Naive thymus-derived CD8-positive, alpha-beta T cell (primary cell): ENCODE data around the gene GPR152. TPM values are rescaled to one million over a fixed set of nuclear protein-coding genes. Genes with fewer than 3 reads are reported as not detected.
A peak's percentile ranks its signal among the peaks of the same experiment; 100 is the strongest.
"Not testable (repeated sequence)": the region's sequence is repeated elsewhere in the genome, so short reads cannot be mapped to it uniquely, and the experiment has no call there.

Experiments
- ATAC-seq, 2 donors: fragments of 150-1000 bp; cut with Tn5 transposase in 1 of 2; sonication (Bioruptor Pico), chemical (Tn5 transposase) in 1 of 2; 1 replicate in 1 of 2; 2 replicates in 1 of 2; pipeline ENCODE4 v1.10.0; 2021; ENCODE audit warnings: mild to moderate bottlenecking in 2 of 2, moderate library complexity in 2 of 2
- POLR2A ChIA-PET: fragments of 350-600 bp; sonication (Branson Sonifier 250); formaldehyde crosslinking; loops from one replicate; lab custom pipeline; 2021; ENCODE audit warnings: antibody characterized with exemption; lab: Charles Lee
- DNase-seq, 10 donors: peaks; one replicate each; pipeline versions ENCODE4 v3.0.0 to v3.0.0-alpha.2; 2020 to 2022
- H3K27ac Mint-ChIP-seq, 10 donors: one replicate each; pipeline ENCODE4 v1.8.0; 2020 to 2022; ENCODE audit warnings: mild to moderate bottlenecking in 10 of 10, mixed read lengths in 10 of 10, moderate library complexity in 4 of 10, inconsistent platforms in 1 of 10
- H3K27me3 Mint-ChIP-seq, 5 donors: one replicate each; pipeline ENCODE4 v1.8.0; 2021 to 2022; ENCODE audit warnings: mixed read lengths in 5 of 5
- H3K36me3 Mint-ChIP-seq, 3 donors: one replicate each; pipeline ENCODE4 v1.8.0; 2020 to 2022; ENCODE audit warnings: mixed read lengths in 3 of 3, mild to moderate bottlenecking in 2 of 3, inconsistent platforms in 1 of 3
- H3K4me1 Mint-ChIP-seq, 4 donors: one replicate each; pipeline ENCODE4 v1.8.0; 2021 to 2022; ENCODE audit warnings: mixed read lengths in 4 of 4
- H3K4me3 Mint-ChIP-seq, 10 donors: one replicate each; pipeline ENCODE4 v1.8.0; 2020 to 2022; ENCODE audit warnings: mild to moderate bottlenecking in 10 of 10, mixed read lengths in 10 of 10, moderate library complexity in 6 of 10, inconsistent platforms in 1 of 10
- H3K9me3 Mint-ChIP-seq, 9 donors: one replicate each; pipeline ENCODE4 v1.8.0; 2020 to 2022; ENCODE audit warnings: mixed read lengths in 9 of 9, mild to moderate bottlenecking in 3 of 9, inconsistent platforms in 1 of 9, moderate library complexity in 1 of 9
- polyA plus RNA-seq, 3 donors: library from polyadenylated mRNA; unstranded; fragments of 300-500 nt; fragmentation: Illumina TruSeq; gene quantifications; one replicate each; pipeline ENCODE4 v1.2.3, GENCODE V29; 2021
- total RNA-seq, 8 experiments: library from RNA in 2 of 8; stranded (reverse) in 2 of 8; gene quantifications; one replicate each; pipeline ENCODE4 v1.2.3 and lab custom pipeline; 2021 to 2026

The GPR152 gene
- total and polyA plus RNA-seq, 5 experiments from 2014 or later = 0.20 to 1.2 (median 0.86) TPM; not detected in 2

- POLR2A ChIA-PET = interaction anchor here (0.9 to 25.5 kb wide), 14 partner anchors 10 to 143 kb away, joined by 3 to 2390 read pairs (median 11); partner anchors contain the start of genes AIP, CARNS1, CORO1B and PITPNM1
- Mint-ChIP-seq H3K4me1 (peaks cover 44 to 97% (median 88%) of the 10 kb centered on the region in 4 donors), H3K4me3 (peak overlapping the region; percentile 79 to 98 (median 92)), H3K9me3 (no peaks in the 10 kb centered on the region), H3K27ac (peak overlapping the region; percentile 81 to 98 (median 92)), H3K27me3 (no peaks in the 10 kb centered on the region), H3K36me3 (peaks cover 4 to 32% (median 16%) of the 10 kb centered on the region in 3 donors)
- DNase-seq (no peak), ATAC-seq (no peak)
Observed at GRCh38 chr11:67409781-67410368, 42.7 kb downstream of the GPR152 start.

GRCh38 chr11:67409261-67409666 lies 43.3 kb downstream of the GPR152 start:
- peaks cover 4 to 36% (median 16%) of the 10 kb centered on the region in 3 donors for H3K36me3 Mint-ChIP-seq
- POLR2A ChIA-PET = interaction anchor here (0.7 to 25.5 kb wide), 19 partner anchors 9 to 142 kb away, joined by 3 to 2390 read pairs (median 9); partner anchors contain the start of genes AIP, ANKRD13D, CARNS1 and CORO1B
- H3K27me3 Mint-ChIP-seq = no peaks in the 10 kb centered on the region
- peak; percentile 73 to 85 for ATAC-seq
- H3K4me3 Mint-ChIP-seq = peak overlapping the region; percentile 93 to 99 (median 98)
- H3K9me3 Mint-ChIP-seq = no peaks in the 10 kb centered on the region
- peaks cover 44 to 96% (median 88%) of the 10 kb centered on the region in 4 donors for H3K4me1 Mint-ChIP-seq
- peak overlapping the region; percentile 53 to 98 (median 94) for H3K27ac Mint-ChIP-seq
- peak; percentile 46 to 90 (median 76) for DNase-seq

- POLR2A ChIA-PET = interaction anchor here (0.7 to 25.5 kb wide), 21 partner anchors 9 to 142 kb away, joined by 3 to 2390 read pairs (median 9); partner anchors contain the start of genes AIP, ANKRD13D, CARNS1 and CDK2AP2
- peak in 3 of 10 donors; percentile 28 to 35 (median 31) for DNase-seq
- H3K9me3 Mint-ChIP-seq = peaks cover 0 to 1% (median 0%) of the 10 kb centered on the region in 9 donors
- peak overlapping the region; percentile 93 to 99 (median 98) for H3K4me3 Mint-ChIP-seq
- H3K4me1 Mint-ChIP-seq = peaks cover 45 to 97% (median 86%) of the 10 kb centered on the region in 4 donors
- H3K27ac Mint-ChIP-seq = peak overlapping the region; percentile 81 to 97 (median 94)
- H3K27me3 Mint-ChIP-seq = no peaks in the 10 kb centered on the region
- ATAC-seq = peak; percentile 6 to 15
- H3K36me3 Mint-ChIP-seq = peaks cover 4 to 36% (median 16%) of the 10 kb centered on the region in 3 donors
Observed at GRCh38 chr11:67408437-67409200, 43.9 kb downstream of the GPR152 start.

GRCh38 chr11:67407688-67408163 lies 44.8 kb downstream of the GPR152 start:
- H3K4me1 Mint-ChIP-seq = peaks cover 42 to 93% (median 85%) of the 10 kb centered on the region in 4 donors
- DNase-seq (no peak), ATAC-seq (no peak)
- H3K4me3 Mint-ChIP-seq = peak overlapping the region; percentile 93 to 99 (median 98)
- H3K9me3 Mint-ChIP-seq = peaks cover 0 to 2% (median 0%) of the 10 kb centered on the region in 9 donors
- POLR2A ChIA-PET = interaction anchor here (0.6 to 25.5 kb wide), 18 partner anchors 11 to 1988 kb away, joined by 3 to 2390 read pairs (median 10); partner anchors contain the start of genes AIP, ANKRD13D, CARNS1 and CDK2AP2
- peak overlapping the region; percentile 85 to 97 (median 94) for H3K27ac Mint-ChIP-seq
- peaks cover 4 to 36% (median 16%) of the 10 kb centered on the region in 3 donors for H3K36me3 Mint-ChIP-seq
- no peaks in the 10 kb centered on the region for H3K27me3 Mint-ChIP-seq

- no peak for ATAC-seq
- Mint-ChIP-seq H3K4me3 (peak overlapping the region; percentile 93 to 99 (median 98)), H3K9me3 (peaks cover 0 to 2% (median 0%) of the 10 kb centered on the region in 9 donors), H3K4me1 (peaks cover 39 to 89% (median 80%) of the 10 kb centered on the region in 4 donors), H3K36me3 (peaks cover 4 to 36% (median 16%) of the 10 kb centered on the region in 3 donors), H3K27me3 (no peaks in the 10 kb centered on the region), H3K27ac (peak overlapping the region; percentile 85 to 97 (median 94))
- peak in 2 of 10 donors; percentile 33 to 43 for DNase-seq
- POLR2A ChIA-PET = interaction anchor here (0.6 to 25.5 kb wide), 17 partner anchors 11 to 1987 kb away, joined by 3 to 2390 read pairs (median 12); partner anchors contain the start of genes AIP, ANKRD13D, CARNS1 and CDK2AP2
Observed at GRCh38 chr11:67406969-67407687, 45.4 kb downstream of the GPR152 start.

GRCh38 chr11:67406420-67406968 lies 46.0 kb downstream of the GPR152 start:
- POLR2A ChIA-PET = interaction anchor here (0.7 to 25.5 kb wide), 12 partner anchors 10 to 101 kb away, joined by 3 to 2390 read pairs (median 19); partner anchors contain the start of genes AIP, CARNS1, CDK2AP2 and CORO1B
- ATAC-seq (no peak), DNase-seq (peak in 1 of 10 donors; percentile 27)
- H3K4me1 Mint-ChIP-seq = peaks cover 33 to 85% (median 75%) of the 10 kb centered on the region in 4 donors
- peaks cover 4 to 36% (median 16%) of the 10 kb centered on the region in 3 donors for H3K36me3 Mint-ChIP-seq
- H3K9me3 Mint-ChIP-seq = peaks cover 0 to 2% (median 0%) of the 10 kb centered on the region in 9 donors
- peak overlapping the region; percentile 93 to 99 (median 98) for H3K4me3 Mint-ChIP-seq
- peak overlapping the region; percentile 85 to 97 (median 94) for H3K27ac Mint-ChIP-seq
- H3K27me3 Mint-ChIP-seq = no peaks in the 10 kb centered on the region

GRCh38 chr11:67405688-67406339 lies 46.7 kb downstream of the GPR152 start:
- H3K36me3 Mint-ChIP-seq = peaks cover 4 to 36% (median 16%) of the 10 kb centered on the region in 3 donors
- DNase-seq = no peak
- peaks cover 0 to 2% (median 0%) of the 10 kb centered on the region in 9 donors for H3K9me3 Mint-ChIP-seq
- peak overlapping the region; percentile 85 to 97 (median 96) for H3K27ac Mint-ChIP-seq
- H3K27me3 Mint-ChIP-seq = no peaks in the 10 kb centered on the region
- POLR2A ChIA-PET = interaction anchor here (1.0 to 25.5 kb wide), 9 partner anchors 13 to 165 kb away, joined by 3 to 2390 read pairs (median 14); partner anchors contain the start of genes AIP, CARNS1, CORO1B and PITPNM1
- peaks cover 28 to 81% (median 70%) of the 10 kb centered on the region in 4 donors for H3K4me1 Mint-ChIP-seq
- no peak for ATAC-seq
- H3K4me3 Mint-ChIP-seq = peak overlapping the region; percentile 93 to 99 (median 98)

- H3K9me3 Mint-ChIP-seq = peaks cover 0 to 2% (median 0%) of the 10 kb centered on the region in 9 donors
- POLR2A ChIA-PET = interaction anchor here (0.7 to 25.5 kb wide), 15 partner anchors 12 to 165 kb away, joined by 3 to 2390 read pairs (median 6); partner anchors contain the start of genes AIP, CARNS1, CORO1B and PITPNM1
- peak overlapping the region; percentile 85 to 97 (median 94) for H3K27ac Mint-ChIP-seq
- H3K4me3 Mint-ChIP-seq = peak overlapping the region; percentile 93 to 99 (median 98)
- DNase-seq (peak in 3 of 10 donors; percentile 35 to 48 (median 43)), ATAC-seq (no peak)
- H3K27me3 Mint-ChIP-seq = no peaks in the 10 kb centered on the region
- peaks cover 4 to 40% (median 18%) of the 10 kb centered on the region in 3 donors for H3K36me3 Mint-ChIP-seq
- peaks cover 28 to 81% (median 69%) of the 10 kb centered on the region in 4 donors for H3K4me1 Mint-ChIP-seq
Observed at GRCh38 chr11:67405196-67405567, 47.3 kb downstream of the GPR152 start.

- POLR2A ChIA-PET = interaction anchor here (0.7 to 25.5 kb wide), 19 partner anchors 12 to 164 kb away, joined by 3 to 2390 read pairs (median 6); partner anchors contain the start of genes AIP, CARNS1, CORO1B and PITPNM1
- H3K4me3 Mint-ChIP-seq = peak overlapping the region; percentile 93 to 99 (median 98)
- ATAC-seq = no peak
- peaks cover 4 to 36% (median 18%) of the 10 kb centered on the region in 3 donors for H3K36me3 Mint-ChIP-seq
- peak overlapping the region; percentile 85 to 97 (median 94) for H3K27ac Mint-ChIP-seq
- H3K4me1 Mint-ChIP-seq = peaks cover 26 to 81% (median 67%) of the 10 kb centered on the region in 4 donors
- H3K27me3 Mint-ChIP-seq = no peaks in the 10 kb centered on the region
- peaks cover 0 to 2% (median 0%) of the 10 kb centered on the region in 9 donors for H3K9me3 Mint-ChIP-seq
- peak in 4 of 10 donors; percentile 57 to 75 (median 58) for DNase-seq
Observed at GRCh38 chr11:67404515-67405195, 47.9 kb downstream of the GPR152 start.

- H3K36me3 Mint-ChIP-seq = peaks cover 4 to 48% (median 19%) of the 10 kb centered on the region in 3 donors
- H3K4me3 Mint-ChIP-seq = peak overlapping the region; percentile 93 to 99 (median 98)
- peaks cover 21 to 80% (median 63%) of the 10 kb centered on the region in 4 donors for H3K4me1 Mint-ChIP-seq
- H3K27me3 Mint-ChIP-seq, ATAC-seq, DNase-seq, H3K9me3 Mint-ChIP-seq: not testable (repeated sequence)
- POLR2A ChIA-PET = interaction anchor here (0.6 to 25.5 kb wide), 23 partner anchors 10 to 604 kb away, joined by 3 to 2390 read pairs (median 6); partner anchors contain the start of genes AIP, CARNS1, CDK2AP2 and CORO1B
- H3K27ac Mint-ChIP-seq = peak overlapping the region; percentile 85 to 97 (median 94)
Observed at GRCh38 chr11:67403085-67403484, 49.4 kb downstream of the GPR152 start.
